Fibroblast of villous mesenchyme (primary cell): Measurements from ENCODE around the gene DLGAP1. TPM values are rescaled to one million over a fixed set of nuclear protein-coding genes. Genes with fewer than 3 reads are reported as not detected.

Experiments
- DNase-seq: peaks from one replicate; pipeline ENCODE4 v3.0.0-alpha.2; 2010; ENCODE audit warnings: low read depth
- H3K4me3 ChIP-seq: 2 replicates; pipeline ENCODE4 v1.5.1; 2011; ENCODE audit warnings: low read depth, mild to moderate bottlenecking, low read length
- CTCF ChIP-seq: IDR thresholded peaks from 2 replicates; pipeline ENCODE4 v1.5.1; 2012; ENCODE audit warnings: low read depth, mild to moderate bottlenecking, low read length; ENCODE audit not compliant: insufficient read depth
- total RNA-seq: library from RNA; depleted of rRNA; stranded (reverse); fragments of >200 nt; gene quantifications from 2 replicates; pipeline ENCODE4 v1.2.3, GENCODE V29; 2012

The DLGAP1 gene
- total RNA-seq, 1 donor = 0.86 TPM

GRCh38 chr18:3967359-3968180 lies 487.5 kb downstream of the DLGAP1 start:
- no peak overlapping the region for H3K4me3 ChIP-seq
- no peak for DNase-seq
- TF ChIP-seq CTCF = no peak

- peak; percentile 5 for DNase-seq
- TF ChIP-seq CTCF = no peak
- H3K4me3 ChIP-seq = no peak overlapping the region
Measured at GRCh38 chr18:3966642-3967358, 488.3 kb downstream of the DLGAP1 start.

- TF ChIP-seq CTCF = no peak
- no peak overlapping the region for H3K4me3 ChIP-seq
- no peak for DNase-seq
Measured at GRCh38 chr18:3966246-3966641, 488.9 kb downstream of the DLGAP1 start.

- TF ChIP-seq CTCF = no peak
- no peak for DNase-seq
- H3K4me3 ChIP-seq = no peak overlapping the region
Measured at GRCh38 chr18:3960977-3961376, 494.1 kb downstream of the DLGAP1 start.

GRCh38 chr18:3960142-3960541 lies 495.0 kb downstream of the DLGAP1 start:
- no peak overlapping the region for H3K4me3 ChIP-seq
- DNase-seq = no peak
- no peak for TF ChIP-seq CTCF

- no peak overlapping the region for H3K4me3 ChIP-seq
- no peak for DNase-seq
- no peak for TF ChIP-seq CTCF
Measured at GRCh38 chr18:3952031-3952430, 503.1 kb downstream of the DLGAP1 start.
